Uterus (tissue), 4 donors: ENCODE results near the gene A1BG. TPM values are rescaled to one million over a fixed set of nuclear protein-coding genes. Genes with fewer than 3 reads are reported as not detected.

Source experiments
- DNase-seq, 2 donors: peaks; one replicate each; pipeline ENCODE4 v3.0.0-alpha.2; 2019 to 2020
- H3K27ac ChIP-seq, 2 donors: fragments of 200-600 bp; sonication (generic); 1 replicate in 1 of 2; 2 replicates in 1 of 2; pipeline ENCODE4 v1.5.1; 2016 to 2018
- H3K27me3 ChIP-seq, 2 donors: fragments of 200-600 bp; sonication (generic); one replicate each; pipeline ENCODE4 v1.5.1; 2018 to 2019; ENCODE audit warnings: control low read depth in 1 of 2
- H3K36me3 ChIP-seq, 2 donors: fragments of 200-600 bp; sonication (generic); one replicate each; pipeline ENCODE4 v1.5.1; 2019; ENCODE audit warnings: control low read depth in 1 of 2
- H3K4me1 ChIP-seq, 2 donors: fragments of 200-600 bp; sonication (generic); one replicate each; pipeline ENCODE4 v1.5.1; 2018 to 2019; ENCODE audit warnings: control low read depth in 1 of 2
- H3K4me3 ChIP-seq, 2 donors: fragments of 200-600 bp; sonication (generic); 1 replicate in 1 of 2; 2 replicates in 1 of 2; pipeline ENCODE4 v1.5.1; 2018 to 2019; ENCODE audit warnings: mild to moderate bottlenecking in 1 of 2
- H3K9me3 ChIP-seq, 2 donors: fragments of 200-600 bp; sonication (generic); one replicate each; pipeline ENCODE4 v1.5.1; 2019; ENCODE audit warnings: control low read depth in 1 of 2
- POLR2A ChIP-seq, 2 donors: fragments of 450-650 bp; IDR thresholded peaks; one replicate each; pipeline ENCODE4 v1.6.1; 2016; ENCODE audit warnings: antibody characterized with exemption in 2 of 2, mild to moderate bottlenecking in 1 of 2, moderate library complexity in 1 of 2
- intact Hi-C: fragments of 100-400 bp; cut with DNase I; formaldehyde crosslinking; loops from one replicate; pipeline ENCODE4 v1.15.1; 2023; ENCODE audit warnings: low total_unique reads
- total RNA-seq, 4 donors: library from RNA; depleted of rRNA in 3 of 4; stranded (reverse); fragments of >200 nt in 3 of 4; gene quantifications; one replicate each; pipeline versions ENCODE4 v1.1.0 to v1.2.4, GENCODE V29; 2014 to 2023
- TF ChIP-seq, protein P1 (sequence below), 4 experiments: fragments of 200-600 bp in 2 of 4; fragments of 450-650 bp in 2 of 4; sonication (generic) in 2 of 4; IDR thresholded peaks; one replicate each; pipeline ENCODE4 v1.5.1; 2016 to 2019; ENCODE audit warnings: antibody characterized with exemption in 4 of 4, mild to moderate bottlenecking in 2 of 4, moderate library complexity in 1 of 4
- donor health status: DM: yes; HTN: yes; CAD: no.

The A1BG gene
- total RNA-seq, 4 donors from 2014 or later: 2.8 to 108 (median 12.9) TPM

DNA sequence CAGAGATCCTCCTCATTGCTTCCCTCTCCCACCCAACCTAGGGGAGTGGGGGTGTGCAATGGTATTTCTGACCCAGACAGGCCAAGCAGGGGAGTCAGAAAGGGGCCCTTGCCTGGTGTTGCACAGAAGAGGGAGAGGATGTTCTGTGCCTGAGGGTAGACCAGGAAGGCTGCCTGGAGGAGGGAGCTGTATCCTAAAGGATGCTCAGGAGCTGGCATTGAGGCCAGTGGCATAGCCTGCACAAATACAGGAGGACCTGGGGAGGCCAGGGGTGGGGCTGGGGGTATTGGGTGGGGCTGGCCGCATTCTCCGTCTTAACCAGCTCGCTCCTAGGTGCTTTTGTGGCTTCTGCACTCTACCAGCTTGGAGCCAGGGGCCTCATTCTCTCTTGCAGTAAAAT, 46.6 kb upstream of the A1BG start:
- Histone ChIP-seq H3K4me1 (peaks cover 0 to 12% of the 10 kb centered on the region in 2 donors), H3K27ac (no peak overlapping the region), H3K9me3 (no peaks in the 10 kb centered on the region), H3K4me3 (no peak overlapping the region), H3K36me3 (no peaks in the 10 kb centered on the region), H3K27me3 (peaks cover 0 to 5% of the 10 kb centered on the region in 2 donors)
- TF ChIP-seq, protein P1, sequence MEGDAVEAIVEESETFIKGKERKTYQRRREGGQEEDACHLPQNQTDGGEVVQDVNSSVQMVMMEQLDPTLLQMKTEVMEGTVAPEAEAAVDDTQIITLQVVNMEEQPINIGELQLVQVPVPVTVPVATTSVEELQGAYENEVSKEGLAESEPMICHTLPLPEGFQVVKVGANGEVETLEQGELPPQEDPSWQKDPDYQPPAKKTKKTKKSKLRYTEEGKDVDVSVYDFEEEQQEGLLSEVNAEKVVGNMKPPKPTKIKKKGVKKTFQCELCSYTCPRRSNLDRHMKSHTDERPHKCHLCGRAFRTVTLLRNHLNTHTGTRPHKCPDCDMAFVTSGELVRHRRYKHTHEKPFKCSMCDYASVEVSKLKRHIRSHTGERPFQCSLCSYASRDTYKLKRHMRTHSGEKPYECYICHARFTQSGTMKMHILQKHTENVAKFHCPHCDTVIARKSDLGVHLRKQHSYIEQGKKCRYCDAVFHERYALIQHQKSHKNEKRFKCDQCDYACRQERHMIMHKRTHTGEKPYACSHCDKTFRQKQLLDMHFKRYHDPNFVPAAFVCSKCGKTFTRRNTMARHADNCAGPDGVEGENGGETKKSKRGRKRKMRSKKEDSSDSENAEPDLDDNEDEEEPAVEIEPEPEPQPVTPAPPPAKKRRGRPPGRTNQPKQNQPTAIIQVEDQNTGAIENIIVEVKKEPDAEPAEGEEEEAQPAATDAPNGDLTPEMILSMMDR (IDR thresholded peaks at IDR 0.05): no peak
- no peak for TF ChIP-seq POLR2A (IDR thresholded peaks at IDR 0.05)
- no peak for DNase-seq
- intact Hi-C loops: no loop called here

DNA sequence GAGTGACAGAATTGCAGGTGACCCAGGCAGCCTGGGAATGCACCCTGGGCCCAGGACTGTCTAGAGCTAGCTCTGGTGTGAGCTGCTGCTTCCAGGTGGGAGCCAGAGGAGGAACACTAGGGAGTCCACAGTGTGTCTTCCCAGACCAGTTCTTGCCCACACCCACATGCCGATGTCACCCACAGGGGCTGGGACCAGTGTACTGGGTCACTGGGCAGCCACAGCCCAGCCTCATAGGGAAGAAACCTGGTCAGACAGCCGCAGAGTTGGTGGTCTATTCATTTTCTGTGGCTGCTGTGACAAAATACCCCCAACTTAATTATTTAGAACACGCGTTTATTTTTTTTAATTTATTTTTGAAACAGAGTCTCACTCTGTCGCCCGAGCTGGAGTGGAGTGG, 45.3 kb upstream of the A1BG start:
- no peaks in the 10 kb centered on the region for H3K9me3 ChIP-seq
- peaks cover 0 to 12% of the 10 kb centered on the region in 2 donors for H3K4me1 ChIP-seq
- no peak for TF ChIP-seq POLR2A (IDR thresholded peaks at IDR 0.05)
- TF ChIP-seq, protein P1 (IDR thresholded peaks at IDR 0.05): no peak
- H3K27me3 ChIP-seq: peaks cover 0 to 5% of the 10 kb centered on the region in 2 donors
- H3K27ac ChIP-seq: no peak overlapping the region
- H3K36me3 ChIP-seq: no peaks in the 10 kb centered on the region
- no peak overlapping the region for H3K4me3 ChIP-seq
- intact Hi-C loops: no loop called here
- no peak for DNase-seq

DNA sequence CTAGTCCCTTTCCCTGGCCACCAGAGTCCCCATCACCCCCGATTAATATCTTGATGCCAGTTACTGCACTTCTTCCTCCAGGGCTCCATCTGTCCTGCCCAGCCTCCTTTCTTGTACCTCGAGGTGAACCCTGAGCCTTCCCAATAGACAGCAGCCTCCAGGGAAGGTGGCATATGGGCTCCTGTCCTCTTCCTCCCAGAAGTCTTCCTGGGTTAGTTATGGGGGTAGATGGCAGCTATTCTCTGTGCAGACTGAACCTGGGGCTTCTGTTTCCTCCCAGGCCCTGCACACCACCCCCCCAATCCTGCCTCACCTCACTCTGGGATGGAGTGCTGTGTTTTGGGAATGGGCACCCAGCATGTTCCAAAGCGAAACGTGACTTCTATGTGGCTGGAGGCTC, 44.8 kb upstream of the A1BG start:
- TF ChIP-seq, protein P1 (IDR thresholded peaks at IDR 0.05): no peak
- no peak for TF ChIP-seq POLR2A (IDR thresholded peaks at IDR 0.05)
- H3K9me3 ChIP-seq: no peaks in the 10 kb centered on the region
- peaks cover 0 to 5% of the 10 kb centered on the region in 2 donors for H3K27me3 ChIP-seq
- H3K4me3 ChIP-seq: no peak overlapping the region
- peaks cover 0 to 12% of the 10 kb centered on the region in 2 donors for H3K4me1 ChIP-seq
- DNase-seq: no peak
- H3K36me3 ChIP-seq: no peaks in the 10 kb centered on the region
- no peak overlapping the region for H3K27ac ChIP-seq
- intact Hi-C loops: no loop called here

DNA sequence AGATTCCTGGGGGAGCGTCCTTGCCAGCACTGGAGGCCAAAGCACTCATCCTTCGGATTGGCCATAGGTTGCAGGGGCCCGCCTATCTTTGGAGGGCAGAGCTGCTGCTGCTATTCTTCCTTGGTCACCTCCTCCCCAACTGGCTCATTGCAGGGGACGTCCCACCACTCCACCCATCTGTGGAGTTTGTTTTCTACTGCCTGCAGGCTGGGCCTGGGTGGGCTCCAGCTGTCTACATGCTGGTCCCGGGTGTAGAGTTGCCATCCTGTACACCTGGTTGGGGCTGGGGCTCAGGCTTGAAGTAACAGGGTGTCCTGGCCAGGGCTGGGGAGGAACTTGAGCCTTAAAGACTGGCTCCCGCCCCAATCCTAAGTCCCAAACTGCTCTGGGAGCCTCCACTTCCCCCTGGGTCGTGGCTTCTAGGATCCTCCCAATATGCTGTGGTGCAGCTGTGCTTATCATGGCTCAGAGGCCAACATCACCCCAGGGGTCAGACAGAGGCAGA, 44.3 kb upstream of the A1BG start:
- intact Hi-C loops: no loop called here

More for the DNA sequence above, 44.3 kb upstream of the A1BG start:
- Histone ChIP-seq H3K9me3 (no peaks in the 10 kb centered on the region), H3K27ac (no peak overlapping the region), H3K4me1 (peaks cover 0 to 12% of the 10 kb centered on the region in 2 donors), H3K36me3 (no peaks in the 10 kb centered on the region), H3K27me3 (peaks cover 0 to 5% of the 10 kb centered on the region in 2 donors), H3K4me3 (no peak overlapping the region)
- no peak for TF ChIP-seq POLR2A (IDR thresholded peaks at IDR 0.05)
- TF ChIP-seq, protein P1 (IDR thresholded peaks at IDR 0.05): no peak
- no peak for DNase-seq
